Measurements from ENCODE around the gene MED27.

MED27 gene

GRCh38 chr9:131873891-131874440 lies 205.7 kb downstream of the MED27 start:
- DNase-seq: no peak

DNA sequence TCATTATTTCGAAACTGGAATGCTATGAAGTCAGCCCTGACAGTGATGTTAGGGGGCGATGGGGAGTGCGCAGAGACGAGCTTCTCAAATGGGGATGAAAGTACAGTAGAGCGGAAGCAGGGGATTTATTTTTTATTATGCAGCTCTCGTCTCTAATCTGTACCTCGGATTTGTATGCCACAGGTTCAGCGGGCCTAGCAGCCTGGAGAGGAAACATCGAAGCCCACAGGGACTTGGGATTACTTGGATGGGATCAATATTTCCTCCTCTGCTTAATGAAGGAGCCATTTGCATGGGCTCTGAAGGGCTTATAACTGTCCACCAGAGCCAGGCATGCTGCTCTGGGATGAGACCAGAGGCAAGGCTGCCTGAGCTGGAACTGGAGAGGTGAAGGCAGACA lies 206.3 kb downstream of the MED27 start:
- DNase-seq: no peak

DNA sequence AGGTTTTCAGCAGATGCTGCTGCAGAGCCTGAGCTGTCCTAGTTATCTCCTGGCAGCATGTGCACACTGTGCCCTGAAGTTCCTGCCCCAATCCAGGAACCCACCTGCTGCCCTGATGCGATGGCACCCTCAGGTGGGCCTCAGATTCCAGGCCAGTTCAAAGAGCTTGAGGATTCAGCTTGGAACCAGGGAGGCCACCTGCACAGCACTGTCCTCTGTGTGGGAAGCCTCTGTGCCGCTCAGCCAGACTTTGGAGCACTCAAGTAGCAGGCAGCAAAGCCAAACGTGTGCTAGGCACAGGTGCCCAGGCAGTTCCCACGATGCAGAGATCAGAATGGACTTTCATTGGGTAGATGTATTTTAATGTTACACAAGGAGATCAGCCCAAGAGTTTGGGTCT lies 207.0 kb downstream of the MED27 start:
- no peak for DNase-seq

GRCh38 chr9:131872006-131872405 lies 207.7 kb downstream of the MED27 start:
- DNase-seq: no peak

- no peak for DNase-seq
Measured at GRCh38 chr9:131870156-131870555, 209.5 kb downstream of the MED27 start.

DNA sequence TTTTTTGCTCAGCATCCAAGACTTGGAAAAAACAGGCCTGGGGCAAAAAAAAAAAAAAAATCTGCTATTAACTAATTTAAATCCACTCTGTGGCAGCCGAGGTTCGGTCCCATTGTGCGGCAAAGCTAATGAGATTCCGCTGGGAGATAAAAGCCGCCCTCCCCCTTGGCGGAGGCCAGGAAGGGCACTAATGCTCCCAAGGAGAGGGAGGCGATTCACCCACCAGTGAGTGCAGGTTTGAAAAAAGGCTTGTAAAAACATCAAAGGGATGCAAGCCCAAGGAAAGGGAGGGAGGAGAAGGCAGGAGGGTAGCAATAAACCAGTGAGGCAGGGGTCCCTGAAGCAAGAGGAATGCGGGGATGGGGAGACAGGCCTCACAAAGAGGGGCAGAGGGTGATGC lies 210.3 kb downstream of the MED27 start:
- no peak for DNase-seq

DNA sequence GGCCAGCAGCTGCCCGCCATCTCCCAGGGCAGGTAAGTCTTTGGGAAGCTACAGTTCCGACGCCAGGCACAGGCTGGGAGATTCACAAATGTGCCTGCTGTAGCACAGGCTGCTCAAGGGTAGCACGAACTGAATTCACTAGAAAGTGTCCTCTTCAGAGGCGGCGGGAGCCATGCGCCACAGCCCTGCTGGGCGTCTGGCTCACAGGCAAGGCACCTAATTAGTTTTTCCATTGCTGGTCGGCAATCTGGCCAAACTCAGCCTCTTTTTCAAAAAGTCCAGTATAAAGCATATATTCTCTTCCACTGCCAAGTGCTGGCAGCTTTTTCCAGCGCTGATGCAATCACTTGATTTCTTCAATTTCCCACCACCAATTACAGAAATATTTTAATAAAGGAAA lies 210.9 kb downstream of the MED27 start:
- DNase-seq: no peak

GRCh38 chr9:131867611-131868192 lies 212.0 kb downstream of the MED27 start:
- DNase-seq: no peak

DNA sequence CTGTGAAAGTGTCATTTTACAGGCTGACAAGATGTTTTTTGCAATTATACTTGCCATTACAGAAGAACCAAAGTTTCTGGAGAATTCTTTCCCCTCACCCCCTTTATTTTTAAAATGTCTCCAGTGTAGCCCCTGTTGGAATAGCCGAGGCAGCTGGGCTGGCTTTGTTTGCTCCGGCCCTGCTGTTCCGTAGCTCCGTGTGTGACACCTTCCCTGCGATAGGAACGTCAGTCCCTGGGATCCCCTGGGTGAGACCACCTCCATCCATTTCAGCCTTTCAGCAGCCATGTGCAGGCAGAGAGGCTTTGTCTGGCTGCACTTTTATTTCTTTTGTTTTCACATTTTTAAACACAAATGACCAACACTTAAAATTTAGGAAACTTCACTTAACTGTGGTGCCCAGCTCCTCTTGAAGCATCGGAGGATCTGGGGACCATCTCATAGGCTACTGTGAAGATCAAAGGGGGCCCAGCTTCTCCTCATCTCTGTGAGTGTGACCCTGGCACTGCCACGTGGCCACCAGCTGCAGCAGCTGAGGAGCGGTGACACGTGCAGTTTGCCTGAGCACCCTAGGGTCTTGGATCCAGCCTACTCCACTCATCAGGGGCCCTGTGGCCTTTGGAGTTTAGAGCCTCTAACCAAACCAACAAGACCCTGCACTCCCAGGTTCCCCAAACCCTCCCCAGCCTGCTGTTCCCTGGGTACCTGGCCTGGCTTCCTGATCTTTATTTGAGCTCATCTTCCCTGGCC lies 214.0 kb downstream of the MED27 start:
- no peak for DNase-seq

- no peak for DNase-seq
Measured at GRCh38 chr9:131864531-131864930, 215.1 kb downstream of the MED27 start.

- no peak for DNase-seq
Measured at GRCh38 chr9:131863306-131863896, 216.3 kb downstream of the MED27 start.

DNA sequence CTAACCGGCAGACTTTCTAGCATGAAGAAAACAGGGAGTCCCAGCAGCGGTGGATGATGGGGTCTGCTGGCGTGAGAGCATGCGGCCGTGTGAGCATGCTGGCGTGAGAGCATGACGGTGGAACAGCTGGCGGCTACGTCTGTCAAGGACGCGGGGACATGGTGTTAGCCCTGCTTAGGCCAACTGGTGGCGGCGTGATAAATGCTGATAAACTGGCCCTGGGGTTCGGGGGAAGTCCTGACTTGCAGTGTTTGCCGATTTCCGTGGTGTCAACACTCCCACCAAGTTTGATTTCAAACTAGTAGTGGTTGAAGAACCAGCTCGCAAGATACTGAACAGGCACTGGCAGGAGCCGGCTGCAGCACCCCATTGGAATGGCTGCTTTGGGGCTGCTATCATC lies 217.4 kb downstream of the MED27 start:
- DNase-seq: no peak

DNA sequence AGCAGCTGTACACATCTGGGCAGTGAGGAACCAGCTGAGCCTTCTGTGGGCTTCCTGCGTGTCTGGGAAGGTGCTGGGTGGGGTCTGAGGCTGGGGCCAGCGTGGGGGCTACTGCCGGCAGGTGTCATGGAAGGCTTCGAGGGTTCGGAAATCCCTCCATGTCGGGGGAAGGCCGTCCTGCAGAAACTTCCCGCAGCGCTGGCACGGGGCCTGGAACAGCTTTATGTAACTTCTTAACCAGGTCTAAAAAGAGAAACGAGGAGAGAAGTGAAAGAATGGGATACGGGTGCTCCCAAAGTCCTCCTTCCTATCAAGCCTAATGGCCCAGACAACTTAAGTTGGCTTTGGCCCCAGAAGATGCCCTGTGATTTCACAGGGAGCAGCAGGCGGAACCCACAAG lies 219.2 kb downstream of the MED27 start:
- no peak for DNase-seq

- no peak for DNase-seq
Measured at GRCh38 chr9:131858147-131858546, 221.5 kb downstream of the MED27 start.

DNA sequence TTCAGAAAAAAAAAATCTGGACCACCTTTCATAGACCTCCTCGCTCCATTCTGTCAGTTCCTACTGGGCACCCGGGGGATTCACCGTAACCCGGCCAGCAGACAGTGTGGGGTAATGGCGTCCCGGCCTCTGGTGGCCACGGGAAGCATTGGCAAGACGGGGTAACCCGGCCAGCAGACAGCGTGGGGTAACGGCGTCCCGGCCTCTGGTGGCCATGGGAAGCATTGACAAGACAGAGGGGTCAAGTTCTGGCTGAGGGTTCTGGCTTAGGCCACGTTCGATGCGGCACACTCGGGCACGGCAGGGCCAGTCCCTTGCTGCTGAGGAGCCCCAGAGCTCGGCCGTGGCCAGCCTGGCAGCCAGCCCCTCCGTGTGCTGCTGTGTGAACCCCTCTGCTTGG lies 223.6 kb downstream of the MED27 start:
- DNase-seq: no peak

- DNase-seq: no peak
Measured at GRCh38 chr9:131854896-131855613, 224.6 kb downstream of the MED27 start.

DNA sequence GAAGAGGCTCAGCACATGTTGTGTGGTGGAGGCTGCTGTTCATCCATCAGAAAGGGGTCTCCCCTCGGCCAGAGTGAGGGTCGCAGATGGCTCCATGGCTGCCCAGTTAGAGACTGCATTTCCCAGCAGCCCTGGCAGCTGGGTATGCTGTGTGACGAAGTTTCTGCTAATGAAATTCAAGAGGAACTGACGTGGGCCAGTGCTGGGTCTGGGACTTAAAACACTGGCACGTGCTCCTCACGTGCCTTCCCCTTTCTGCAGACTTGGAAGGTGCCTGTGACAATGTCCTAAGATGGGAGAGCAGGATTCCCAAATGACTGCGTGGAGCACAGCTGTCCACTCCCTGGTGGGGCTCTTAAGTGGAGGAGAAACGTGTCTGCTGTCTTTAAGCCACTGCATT lies 225.3 kb downstream of the MED27 start:
- no peak for DNase-seq

DNA sequence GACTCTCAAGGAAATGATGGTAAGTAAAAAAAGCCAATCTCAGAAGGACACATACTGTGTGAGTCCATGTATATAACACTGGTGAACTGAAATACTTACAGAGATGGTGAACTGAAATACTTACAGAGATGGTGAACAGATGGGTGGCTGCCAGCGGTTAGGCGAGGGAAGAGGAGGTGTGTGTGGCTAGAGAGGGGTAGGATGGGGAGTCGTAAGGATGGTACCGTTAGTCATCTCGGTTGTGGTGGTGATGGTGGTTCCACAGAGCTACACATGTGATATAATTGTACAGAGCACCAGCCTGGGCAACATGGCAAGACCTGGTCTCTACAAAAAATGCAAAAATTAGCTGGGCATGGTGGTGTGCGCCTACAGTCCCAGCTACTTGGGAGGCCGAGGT lies 226.2 kb downstream of the MED27 start:
- DNase-seq: no peak

GRCh38 chr9:131851414-131851813 lies 228.3 kb downstream of the MED27 start:
- DNase-seq: no peak

DNA sequence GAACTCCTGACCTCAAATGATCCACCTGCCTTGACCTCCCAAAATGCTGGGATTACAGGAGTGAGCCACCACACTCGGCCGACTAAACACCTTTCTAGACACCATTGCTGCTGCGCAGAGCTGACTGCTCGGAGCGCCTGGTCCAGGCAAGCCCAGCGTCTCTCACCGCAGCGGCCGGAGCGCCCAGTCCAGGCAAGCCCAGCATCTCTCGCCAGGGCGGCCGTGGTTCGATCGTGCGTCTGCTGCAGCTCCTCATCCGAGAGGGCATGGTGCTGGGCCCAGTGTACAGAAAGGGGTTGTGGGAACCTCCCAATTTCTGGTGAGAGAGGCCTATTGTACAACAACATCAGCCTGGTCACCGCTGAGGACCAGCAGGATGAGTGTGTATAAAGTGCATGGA lies 230.3 kb downstream of the MED27 start:
- DNase-seq: no peak

DNA sequence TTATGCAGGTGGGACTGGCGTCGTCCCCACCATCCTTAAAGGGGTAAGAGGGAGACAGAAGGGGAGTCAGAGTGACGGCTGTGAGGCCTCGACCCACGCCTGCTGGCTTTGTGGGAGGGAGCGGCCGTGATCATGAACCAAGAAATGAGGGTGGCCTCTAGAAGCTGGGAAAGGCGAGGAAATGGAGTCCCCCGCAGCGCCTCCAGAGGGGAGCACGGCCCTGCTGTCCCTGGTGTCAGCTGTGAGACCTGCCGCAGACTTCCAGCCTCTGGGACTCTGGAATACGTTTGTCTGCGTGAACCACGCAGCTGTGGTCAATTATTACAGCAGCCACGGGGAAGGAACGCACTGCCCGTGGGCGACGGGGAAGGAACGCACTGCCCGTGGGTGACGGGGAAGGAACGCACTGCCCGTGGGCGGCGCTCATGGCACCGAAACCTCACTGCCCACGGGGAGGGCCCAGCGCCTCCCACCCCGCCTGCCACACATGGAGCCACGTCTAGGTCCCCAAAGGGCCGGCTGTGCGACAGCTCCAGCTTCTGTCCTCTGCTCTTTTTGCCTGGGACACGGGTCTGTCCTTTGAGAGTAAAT lies 231.0 kb downstream of the MED27 start:
- no peak for DNase-seq

DNA sequence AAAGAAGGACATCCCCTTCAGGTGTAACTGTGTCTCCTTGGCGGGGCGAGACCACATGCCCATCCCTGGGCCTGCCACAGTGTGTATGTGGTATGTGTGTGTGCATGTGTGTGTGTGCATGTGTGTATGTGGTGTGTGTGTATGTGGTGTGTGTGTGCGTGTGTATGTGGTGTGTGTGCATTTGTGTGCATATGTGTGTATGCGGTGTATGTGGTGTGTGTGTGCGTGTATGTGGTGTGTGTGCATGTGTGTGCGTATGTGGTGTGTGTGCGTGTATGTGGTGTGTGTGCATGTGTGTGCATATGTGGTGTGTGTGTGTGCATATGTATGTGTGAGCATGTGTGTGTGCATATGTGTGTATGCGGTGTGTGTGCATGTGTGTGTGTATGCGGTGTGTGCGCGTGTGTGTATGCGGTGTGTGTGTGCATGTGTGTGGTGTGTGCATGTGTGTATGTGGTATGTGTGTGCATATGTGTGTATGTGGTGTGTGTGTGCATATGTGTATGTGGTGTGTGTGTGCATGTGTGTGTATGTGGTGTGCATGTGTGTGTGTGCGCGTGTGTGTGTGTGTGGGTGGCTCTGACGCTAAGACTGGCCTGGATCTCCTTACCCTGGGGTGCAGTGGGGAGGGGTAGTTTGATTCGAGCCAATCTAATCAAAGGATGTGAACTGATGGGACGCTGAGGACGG lies 231.9 kb downstream of the MED27 start:
- DNase-seq: no peak
